ENCODE measurements around the gene ATP1A4.

The ATP1A4 gene

GRCh38 chr1:160178731-160179130 lies 27.3 kb downstream of the ATP1A4 start:
- TF ChIP-seq, protein P1, sequence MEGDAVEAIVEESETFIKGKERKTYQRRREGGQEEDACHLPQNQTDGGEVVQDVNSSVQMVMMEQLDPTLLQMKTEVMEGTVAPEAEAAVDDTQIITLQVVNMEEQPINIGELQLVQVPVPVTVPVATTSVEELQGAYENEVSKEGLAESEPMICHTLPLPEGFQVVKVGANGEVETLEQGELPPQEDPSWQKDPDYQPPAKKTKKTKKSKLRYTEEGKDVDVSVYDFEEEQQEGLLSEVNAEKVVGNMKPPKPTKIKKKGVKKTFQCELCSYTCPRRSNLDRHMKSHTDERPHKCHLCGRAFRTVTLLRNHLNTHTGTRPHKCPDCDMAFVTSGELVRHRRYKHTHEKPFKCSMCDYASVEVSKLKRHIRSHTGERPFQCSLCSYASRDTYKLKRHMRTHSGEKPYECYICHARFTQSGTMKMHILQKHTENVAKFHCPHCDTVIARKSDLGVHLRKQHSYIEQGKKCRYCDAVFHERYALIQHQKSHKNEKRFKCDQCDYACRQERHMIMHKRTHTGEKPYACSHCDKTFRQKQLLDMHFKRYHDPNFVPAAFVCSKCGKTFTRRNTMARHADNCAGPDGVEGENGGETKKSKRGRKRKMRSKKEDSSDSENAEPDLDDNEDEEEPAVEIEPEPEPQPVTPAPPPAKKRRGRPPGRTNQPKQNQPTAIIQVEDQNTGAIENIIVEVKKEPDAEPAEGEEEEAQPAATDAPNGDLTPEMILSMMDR (IDR thresholded peaks at IDR 0.05; ENCODE audit: control insufficient read depth, extremely low read depth, insufficient read depth): no peak
- no peak for DNase-seq (ENCODE audit: low read depth)

DNA sequence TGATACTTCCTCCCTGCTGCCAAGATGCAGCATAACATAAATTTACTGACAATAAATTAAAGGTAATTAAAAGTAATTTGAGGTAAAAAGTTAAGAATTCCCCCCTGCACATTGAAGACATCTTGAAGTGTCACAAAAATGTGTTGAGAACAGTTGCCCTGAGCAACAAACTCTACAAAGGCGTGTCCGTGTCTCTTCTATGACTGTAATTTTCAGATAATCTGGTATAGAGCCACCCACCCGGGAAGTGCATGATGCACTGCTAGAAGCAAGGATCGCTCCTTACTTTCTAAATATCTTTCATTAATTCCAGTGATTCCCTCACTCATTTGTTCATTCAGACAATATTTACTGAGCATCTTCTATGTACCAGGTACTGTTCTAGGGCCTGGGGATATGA lies 27.9 kb downstream of the ATP1A4 start:
- DNase-seq (ENCODE audit: low read depth): no peak
- TF ChIP-seq, protein P1 (IDR thresholded peaks at IDR 0.05; ENCODE audit: control insufficient read depth, extremely low read depth, insufficient read depth): no peak
- H3K4me3 ChIP-seq (ENCODE audit: low read depth, low read length): no peak overlapping the region

More at GRCh38 chr1:160178731-160179130, 27.3 kb downstream of the ATP1A4 start:
- no peak overlapping the region for H3K4me3 ChIP-seq (ENCODE audit: low read depth, low read length)

DNA sequence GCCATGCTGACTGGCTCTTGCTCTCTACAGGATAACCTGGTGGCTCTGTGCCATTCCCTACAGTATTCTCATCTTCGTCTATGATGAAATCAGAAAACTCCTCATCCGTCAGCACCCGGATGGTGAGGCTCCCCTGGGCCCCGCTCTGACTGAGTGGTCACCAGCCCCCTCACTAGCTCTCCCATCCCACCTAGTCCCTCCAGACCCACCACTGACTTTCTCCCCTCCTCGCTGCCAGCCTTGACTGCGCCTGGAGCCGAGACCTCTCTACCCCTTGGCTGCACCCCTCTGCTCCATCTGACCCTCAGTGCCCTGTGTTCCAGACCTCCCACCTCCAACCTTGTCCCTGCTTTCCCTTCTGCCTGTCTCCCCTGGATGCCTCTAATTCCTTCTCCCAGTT lies 34.8 kb downstream of the ATP1A4 start:
- TF ChIP-seq, protein P1 (IDR thresholded peaks at IDR 0.05; ENCODE audit: control insufficient read depth, extremely low read depth, insufficient read depth): no peak
- DNase-seq (ENCODE audit: low read depth): no peak

GRCh38 chr1:160186729-160187128 lies 35.3 kb downstream of the ATP1A4 start:
- no peak for DNase-seq (ENCODE audit: low read depth)
- no peak overlapping the region for H3K4me3 ChIP-seq (ENCODE audit: low read depth, low read length)
- TF ChIP-seq, protein P1 (IDR thresholded peaks at IDR 0.05; ENCODE audit: control insufficient read depth, extremely low read depth, insufficient read depth): no peak

More for the DNA sequence above, 34.8 kb downstream of the ATP1A4 start:
- H3K4me3 ChIP-seq (ENCODE audit: low read depth, low read length): no peak overlapping the region

DNA sequence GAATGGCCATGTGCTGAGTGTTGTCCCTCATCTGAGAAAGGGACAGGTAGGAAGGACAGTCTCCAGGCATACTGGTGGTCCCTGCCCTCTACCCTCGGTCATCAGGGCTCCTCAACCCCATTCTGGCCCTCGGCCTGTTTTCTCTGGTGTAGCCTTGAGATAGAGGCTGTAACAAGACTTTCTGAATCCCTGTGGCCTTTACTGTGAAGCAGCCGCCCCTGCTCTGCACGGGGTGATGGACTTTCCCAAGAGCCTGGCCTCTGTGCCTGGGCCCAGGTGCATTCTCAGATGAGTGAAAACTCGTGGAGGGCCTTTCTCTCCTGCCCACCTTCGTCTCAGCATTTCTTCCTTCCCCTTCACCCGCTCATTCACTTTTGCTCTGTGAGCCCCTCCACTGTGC lies 36.0 kb downstream of the ATP1A4 start:
- TF ChIP-seq, protein P1 (IDR thresholded peaks at IDR 0.05; ENCODE audit: control insufficient read depth, extremely low read depth, insufficient read depth): no peak
- no peak overlapping the region for H3K4me3 ChIP-seq (ENCODE audit: low read depth, low read length)
- no peak for DNase-seq (ENCODE audit: low read depth)

GRCh38 chr1:160188341-160188740 lies 36.9 kb downstream of the ATP1A4 start:
- DNase-seq (ENCODE audit: low read depth): no peak
- TF ChIP-seq, protein P1 (IDR thresholded peaks at IDR 0.05; ENCODE audit: control insufficient read depth, extremely low read depth, insufficient read depth): no peak
- H3K4me3 ChIP-seq (ENCODE audit: low read depth, low read length): no peak overlapping the region

Data from LNCaP clone FGC (cell line).